ENCODE data around the gene VENTX. TPM values are rescaled to one million over a fixed set of nuclear protein-coding genes. Genes with fewer than 3 reads are reported as not detected.

VENTX gene
- total RNA-seq, 1 experiment from 2014 or later, result not detected

- Histone ChIP-seq H3K9me2 (replicated peaks; ENCODE audit: low read length) (no peaks in the 10 kb centered on the region), H3K4me2 (ENCODE audit: low read length) (no peak overlapping the region), H3K27me3 (ENCODE audit: low read length) (peaks cover 29% of the 10 kb centered on the region), H3K36me3 (ENCODE audit: low read depth, low read length) (no peaks in the 10 kb centered on the region), H3K9ac (ENCODE audit: low read length) (no peak overlapping the region), H4K20me1 (ENCODE audit: low read length) (no peaks in the 10 kb centered on the region), H3K4me1 (ENCODE audit: insufficient read depth, low read length) (no peaks in the 10 kb centered on the region), H3K4me3 (ENCODE audit: low read length) (no peak overlapping the region), H3K27ac (ENCODE audit: low read length) (no peak overlapping the region), H2AFZ (ENCODE audit: low read length) (no peak overlapping the region), H3K79me2 (ENCODE audit: low read length) (no peaks in the 10 kb centered on the region), H3F3A (ENCODE audit: low read length, unreplicated experiment) (no peaks in the 10 kb centered on the region), H3K9me3 (ENCODE audit: low read length) (no peaks in the 10 kb centered on the region)
- ATAC-seq (no peak), DNase-seq (no peak)
- no TSS peak for BruUV-seq (replicated peaks)
- ChIA-PET CTCF (no interaction called here), POLR2A (ENCODE audit: unreplicated experiment) (no interaction called here)
- TF ChIP-seq EZH2phosphoT487 (IDR thresholded peaks at IDR 0.05; ENCODE audit: borderline replicate concordance, low read length), result no peak
- intact Hi-C loops (cut with micrococcal nuclease), result no loop called here
These were observed 38.2 kb upstream of the VENTX start for GRCh38 chr10:133199488-133199885.

GRCh38 chr10:133199992-133200611 lies 37.6 kb upstream of the VENTX start:
- no peaks in the 10 kb centered on the region for H3K4me1 ChIP-seq (ENCODE audit: insufficient read depth, low read length)
- POLR2A ChIA-PET (ENCODE audit: unreplicated experiment), result no interaction called here
- H3K79me2 ChIP-seq (ENCODE audit: low read length), result no peaks in the 10 kb centered on the region
- no peak overlapping the region for H3K9ac ChIP-seq (ENCODE audit: low read length)
- TF ChIP-seq EZH2 (IDR thresholded peaks at IDR 0.05; ENCODE audit: low read length, unreplicated experiment) (no peak), CTCF (conservative IDR thresholded peaks at IDR 0.05; ENCODE audit: low read depth, low read length) (no peak), EZH2phosphoT487 (IDR thresholded peaks at IDR 0.05; ENCODE audit: borderline replicate concordance, low read length) (no peak)
- H3K36me3 ChIP-seq (ENCODE audit: low read depth, low read length), result no peaks in the 10 kb centered on the region
- H3K4me2 ChIP-seq (ENCODE audit: low read length), result no peak overlapping the region
- no TSS peak for BruUV-seq (replicated peaks)
- peaks cover 28% of the 10 kb centered on the region for H3K27me3 ChIP-seq (ENCODE audit: low read length)
- H3K9me2 ChIP-seq (replicated peaks; ENCODE audit: low read length), result no peaks in the 10 kb centered on the region
- CTCF ChIA-PET, result no interaction called here
- H3K9me3 ChIP-seq (ENCODE audit: low read length), result no peaks in the 10 kb centered on the region
- no peak overlapping the region for H3K4me3 ChIP-seq (ENCODE audit: low read length)
- H3K27ac ChIP-seq (ENCODE audit: low read length), result no peak overlapping the region
- DNase-seq, result no peak
- H2AFZ ChIP-seq (ENCODE audit: low read length), result no peak overlapping the region
- ATAC-seq, result no peak
- no peaks in the 10 kb centered on the region for H4K20me1 ChIP-seq (ENCODE audit: low read length)
- no peaks in the 10 kb centered on the region for H3F3A ChIP-seq (ENCODE audit: low read length, unreplicated experiment)
- intact Hi-C loops (cut with micrococcal nuclease), result no loop called here

- Histone ChIP-seq H2AFZ (ENCODE audit: low read length) (no peak overlapping the region), H3K4me2 (ENCODE audit: low read length) (no peak overlapping the region), H3K9me2 (replicated peaks; ENCODE audit: low read length) (no peaks in the 10 kb centered on the region), H3K9me3 (ENCODE audit: low read length) (no peaks in the 10 kb centered on the region), H3F3A (ENCODE audit: low read length, unreplicated experiment) (no peaks in the 10 kb centered on the region), H3K36me3 (ENCODE audit: low read depth, low read length) (no peaks in the 10 kb centered on the region), H3K27me3 (ENCODE audit: low read length) (peaks cover 28% of the 10 kb centered on the region), H3K79me2 (ENCODE audit: low read length) (no peaks in the 10 kb centered on the region), H3K4me3 (ENCODE audit: low read length) (no peak overlapping the region), H3K4me1 (ENCODE audit: insufficient read depth, low read length) (no peaks in the 10 kb centered on the region), H3K27ac (ENCODE audit: low read length) (no peak overlapping the region), H3K9ac (ENCODE audit: low read length) (no peak overlapping the region), H4K20me1 (ENCODE audit: low read length) (no peaks in the 10 kb centered on the region)
- DNase-seq (no peak), ATAC-seq (no peak)
- ChIA-PET POLR2A (ENCODE audit: unreplicated experiment) (no interaction called here), CTCF (no interaction called here)
- intact Hi-C loops (cut with micrococcal nuclease), result no loop called here
- no peak for TF ChIP-seq CTCF (conservative IDR thresholded peaks at IDR 0.05; ENCODE audit: low read depth, low read length)
- BruUV-seq (replicated peaks), result no TSS peak
These were observed 37.0 kb upstream of the VENTX start for GRCh38 chr10:133200621-133201031.

Measured in PC-3 (cell line).